ENCODE results near the gene CAB39L. TPM values are rescaled to one million over a fixed set of nuclear protein-coding genes. Genes with fewer than 3 reads are reported as not detected.

Gene CAB39L
- total and polyA plus RNA-seq, 2 of the 13 experiments (the other 11 are each of a cell fraction or from before 2014, with no cell fraction given) = 3.1 to 6.1 TPM

DNA sequence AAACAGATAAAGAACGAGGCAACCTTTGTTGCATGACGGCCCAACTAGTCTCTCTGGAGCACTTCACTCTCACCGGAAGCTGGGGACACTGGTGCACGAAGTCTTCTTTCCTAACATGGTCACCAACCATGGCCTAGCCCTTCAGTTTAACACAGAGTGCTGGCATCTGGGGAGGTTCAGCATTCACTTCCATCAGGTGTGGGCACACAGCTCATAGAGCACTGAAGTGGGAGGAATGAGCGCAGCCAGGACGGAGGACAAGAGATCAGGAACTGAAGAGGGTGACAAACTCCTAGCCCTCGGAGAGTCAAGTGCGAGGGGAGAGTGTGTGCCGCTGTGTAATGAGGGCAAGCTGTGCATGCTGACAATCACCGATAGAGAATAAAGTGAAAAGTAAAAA is 103.7 kb downstream of the CAB39L start:
- no TSS peak for BruUV-seq (replicated peaks)
- Histone ChIP-seq H3K4me1 (ENCODE audit: insufficient read depth, low read length) (peaks cover 22% of the 10 kb centered on the region), H2AFZ (ENCODE audit: low read length) (no peak overlapping the region), H3K36me3 (replicated peaks in 1 of 2; ENCODE audit: control insufficient read depth in 1 of 2, insufficient read depth in 2 of 2, low read length in 2 of 2) (no peaks in the 10 kb centered on the region), H3K9ac (ENCODE audit: insufficient read depth, low read depth, low read length) (no peak overlapping the region), H3K27me3 (ENCODE audit: control insufficient read depth in 1 of 2, insufficient read depth in 2 of 2, low read length in 2 of 2) (no peaks in the 10 kb centered on the region), H4K20me1 (ENCODE audit: insufficient read depth, low read length) (no peaks in the 10 kb centered on the region), H3K79me2 (ENCODE audit: insufficient read depth, low read length) (no peaks in the 10 kb centered on the region), H3K4me3 (replicated peaks in 1 of 3; ENCODE audit: insufficient read depth in 1 of 3, low read depth in 2 of 3, low read length in 3 of 3) (no peak overlapping the region), H3K9me3 (ENCODE audit: low read length) (no peaks in the 10 kb centered on the region), H3K27ac (ENCODE audit: extremely low read length, insufficient read depth, low read length) (no peak overlapping the region), H3K4me2 (ENCODE audit: low read depth, low read length) (no peak overlapping the region)
- WGBS (ENCODE audit: low lambda C conversion rate) = 91% methylated on average over 10 of the region's 10 CpGs
- FAIRE-seq (no peak), ATAC-seq (no peak), DNase-seq (ENCODE audit: low spot score) (no peak)
- in situ Hi-C loops (cut with HindIII; ENCODE audit: extremely low pct_ligation_motif_present, low pct_unique_long_range_greater_than_20kb) = no loop called here
- TF ChIP-seq SP4 (CRISPR knock-in tag; IDR thresholded peaks at IDR 0.05) = no peak
- no peak for TF ChIP-seq THAP9 (CRISPR knock-in tag; IDR thresholded peaks at IDR 0.05; ENCODE audit: borderline replicate concordance)
- TF ChIP-seq ZNF784 (CRISPR knock-in tag; IDR thresholded peaks at IDR 0.05; ENCODE audit: borderline replicate concordance) = no peak
- no peak for TF ChIP-seq KMT2A (CRISPR knock-in tag; IDR thresholded peaks at IDR 0.05)
- TF ChIP-seq ZNF713 (CRISPR knock-in tag; IDR thresholded peaks at IDR 0.05) = no peak
- TF ChIP-seq, protein P1, sequence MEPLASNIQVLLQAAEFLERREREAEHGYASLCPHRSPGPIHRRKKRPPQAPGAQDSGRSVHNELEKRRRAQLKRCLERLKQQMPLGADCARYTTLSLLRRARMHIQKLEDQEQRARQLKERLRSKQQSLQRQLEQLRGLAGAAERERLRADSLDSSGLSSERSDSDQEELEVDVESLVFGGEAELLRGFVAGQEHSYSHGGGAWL (CRISPR knock-in tag; IDR thresholded peaks at IDR 0.05) = no peak
- no peak for TF ChIP-seq MED8 (CRISPR knock-in tag; IDR thresholded peaks at IDR 0.05; ENCODE audit: insufficient replicate concordance)
- TF ChIP-seq, protein P2, sequence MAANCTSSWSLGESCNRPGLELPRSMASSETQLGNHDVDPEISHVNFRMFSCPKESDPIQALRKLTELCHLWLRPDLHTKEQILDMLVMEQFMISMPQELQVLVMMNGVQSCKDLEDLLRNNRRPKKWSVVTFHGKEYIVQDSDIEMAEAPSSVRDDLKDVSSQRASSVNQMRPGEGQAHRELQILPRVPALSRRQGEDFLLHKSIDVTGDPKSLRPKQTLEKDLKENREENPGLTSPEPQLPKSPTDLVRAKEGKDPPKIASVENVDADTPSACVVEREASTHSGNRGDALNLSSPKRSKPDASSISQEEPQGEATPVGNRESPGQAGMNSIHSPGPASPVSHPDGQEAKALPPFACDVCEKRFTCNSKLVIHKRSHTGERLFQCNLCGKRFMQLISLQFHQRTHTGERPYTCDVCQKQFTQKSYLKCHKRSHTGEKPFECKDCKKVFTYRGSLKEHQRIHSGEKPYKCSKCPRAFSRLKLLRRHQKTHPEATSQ (CRISPR knock-in tag; IDR thresholded peaks at IDR 0.05; ENCODE audit: borderline replicate concordance) = no peak
- no peak for TF ChIP-seq ZNF232 (CRISPR knock-in tag; IDR thresholded peaks at IDR 0.05; ENCODE audit: borderline replicate concordance)
- TF ChIP-seq ZMYM2 (CRISPR knock-in tag; IDR thresholded peaks at IDR 0.05) = no peak
- TF ChIP-seq NFYB (CRISPR knock-in tag; IDR thresholded peaks at IDR 0.05) = no peak
- CTCF ChIA-PET (ENCODE audit: low intra/inter-chr PET ratio, low total read pairs) = no interaction called here
- intact Hi-C loops (cut with micrococcal nuclease; ENCODE audit: unreplicated experiment) = no loop called here
- POLR2A ChIA-PET = no interaction called here

All from HepG2 (cell line).